ENCODE measurements around the gene TRUB1. TPM values are rescaled to one million over a fixed set of nuclear protein-coding genes. Genes with fewer than 3 reads are reported as not detected.
A peak's percentile ranks its signal among the peaks of the same experiment; 100 is the strongest.
"Not testable (repeated sequence)": the region's sequence is repeated elsewhere in the genome, so short reads cannot be mapped to it uniquely, and the experiment has no call there.

TRUB1 gene
- total and polyA plus RNA-seq, 5 donors, result 11.8 to 18.8 (median 15.4) TPM

DNA sequence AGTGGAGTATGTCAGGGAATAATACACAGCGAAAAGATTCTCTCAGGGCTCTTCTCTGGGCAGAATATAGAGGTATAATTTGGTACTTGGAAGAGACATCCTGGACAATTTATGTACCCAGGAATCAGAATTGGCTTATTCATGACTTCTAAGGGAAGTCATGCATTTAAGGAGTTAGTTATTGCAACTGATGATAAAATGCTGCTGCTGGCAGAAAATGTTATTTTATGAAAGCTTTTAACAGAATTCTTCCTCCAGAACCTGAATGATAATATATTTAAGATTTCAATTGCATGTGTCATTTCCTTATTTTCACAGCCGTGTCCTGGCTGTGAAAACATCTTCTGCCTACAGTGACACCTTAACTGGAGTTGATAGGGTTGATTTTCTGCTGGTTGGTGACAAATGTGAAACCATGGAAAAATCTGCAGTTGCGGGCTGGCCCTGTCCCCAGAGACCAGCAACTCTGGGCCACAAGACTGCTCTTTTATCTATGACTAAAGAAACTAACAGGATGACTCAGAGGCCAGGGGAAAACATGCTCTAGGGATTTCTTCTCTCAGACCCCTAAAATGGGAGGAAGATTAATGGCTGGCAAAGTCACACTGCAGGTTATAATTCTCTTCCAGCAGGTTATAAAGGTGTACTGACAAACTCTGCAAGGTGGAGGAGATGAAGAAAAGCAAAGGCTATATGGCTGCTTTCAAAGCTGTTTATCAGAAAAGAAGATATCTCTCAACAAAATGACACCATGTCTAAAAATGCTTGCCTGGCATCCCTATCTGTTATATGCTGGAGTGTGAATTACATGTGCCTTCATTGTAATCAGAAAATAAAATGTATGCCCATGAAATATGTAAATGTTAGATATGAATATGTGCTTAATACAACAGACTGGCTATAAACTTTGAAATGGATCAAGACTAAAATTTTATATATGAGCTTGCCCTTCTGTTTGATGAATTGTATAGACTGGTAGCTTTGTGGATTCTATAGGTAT, 12.1 kb upstream of the TRUB1 start:
- intact Hi-C loops (cut with DNase I), result no loop called here
- Histone ChIP-seq H3K4me1 (ENCODE audit: control insufficient read depth, insufficient read depth, low read length) (peaks cover 7% of the 10 kb centered on the region), H3K27me3 (ENCODE audit: control insufficient read depth, insufficient read depth) (no peaks in the 10 kb centered on the region), H3K27ac (ENCODE audit: low read length) (peak overlapping the region; percentile 19), H3K9me3 (ENCODE audit: control insufficient read depth, low read length) (no peaks in the 10 kb centered on the region), H3K4me3 (ENCODE audit: low read length) (no peak overlapping the region)
- DNase-seq (peak in 1 of 3 donors; percentile 23), ATAC-seq (peak in 1 of 2 donors; percentile 78)
- WGBS, result 34% methylated on average over 3 of the region's 3 CpGs

DNA sequence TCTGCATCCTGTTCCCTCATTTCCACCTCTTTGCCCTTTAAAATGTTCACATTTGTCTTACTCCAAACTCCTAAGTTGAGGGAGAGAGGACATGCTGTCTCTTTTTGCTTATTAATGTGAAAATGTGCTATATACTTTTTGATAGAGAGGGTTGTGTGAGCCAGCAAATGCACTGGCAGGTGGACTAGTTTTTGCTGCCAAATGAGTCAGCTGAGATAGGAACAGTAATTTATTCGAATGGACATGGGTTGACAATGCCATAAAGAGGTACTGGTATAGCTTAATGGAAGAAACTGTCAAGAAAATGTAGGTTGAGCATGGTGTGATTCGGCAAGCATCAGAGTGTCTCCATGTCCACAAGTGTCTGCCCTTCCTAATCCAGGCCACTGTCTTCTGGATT, 9.2 kb upstream of the TRUB1 start:
- Histone ChIP-seq H3K4me1 (ENCODE audit: control insufficient read depth, insufficient read depth, low read length) (peaks cover 5% of the 10 kb centered on the region), H3K27me3 (ENCODE audit: control insufficient read depth, insufficient read depth) (no peaks in the 10 kb centered on the region), H3K9me3 (ENCODE audit: control insufficient read depth, low read length) (no peaks in the 10 kb centered on the region), H3K4me3 (ENCODE audit: low read length) (no peak overlapping the region), H3K27ac (ENCODE audit: low read length) (no peak overlapping the region)
- 55% methylated on average over 2 of the region's 2 CpGs for WGBS
- DNase-seq (no peak), ATAC-seq (no peak)
- intact Hi-C loops (cut with DNase I), result no loop called here

- H3K4me1 ChIP-seq (ENCODE audit: control insufficient read depth, insufficient read depth, low read length), result peaks cover 5% of the 10 kb centered on the region
- no peaks in the 10 kb centered on the region for H3K9me3 ChIP-seq (ENCODE audit: control insufficient read depth, low read length)
- WGBS, result 89% methylated on average over 4 of the region's 4 CpGs
- intact Hi-C loops (cut with DNase I), result no loop called here
- no peak overlapping the region for H3K4me3 ChIP-seq (ENCODE audit: low read length)
- no peak for ATAC-seq
- no peaks in the 10 kb centered on the region for H3K27me3 ChIP-seq (ENCODE audit: control insufficient read depth, insufficient read depth)
- H3K27ac ChIP-seq (ENCODE audit: low read length), result no peak overlapping the region
- no peak for DNase-seq
Measured at GRCh38 chr10:114930320-114930719, 7.7 kb upstream of the TRUB1 start.

DNA sequence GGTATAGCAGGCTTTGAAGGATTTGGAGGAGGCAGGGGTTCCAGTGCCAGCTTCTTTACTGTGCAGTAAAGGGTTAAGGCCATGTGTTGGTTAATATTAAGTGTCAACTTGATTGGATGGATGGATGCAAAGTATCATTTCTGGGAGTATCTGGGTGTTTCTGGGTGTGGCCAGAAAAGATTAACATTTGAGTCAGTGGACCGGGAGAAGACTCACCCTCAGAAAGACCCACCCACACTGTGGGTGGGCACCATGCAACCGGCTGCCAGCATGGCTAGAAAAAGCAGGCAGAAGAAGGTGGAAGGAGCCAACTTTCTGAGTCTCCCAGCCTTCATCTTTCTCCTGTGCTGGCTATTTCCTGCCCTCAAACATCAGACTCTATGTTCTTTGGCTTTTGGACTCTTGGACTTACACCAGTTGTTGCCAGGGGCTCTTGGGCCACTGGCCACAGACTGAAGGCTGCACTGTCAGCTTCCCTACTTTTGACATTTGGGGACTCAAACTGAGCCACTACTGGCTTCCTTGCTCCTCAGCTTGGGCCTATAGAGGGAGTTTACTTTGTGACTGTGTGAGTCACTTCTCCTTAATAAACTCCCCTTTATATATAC, 6.8 kb upstream of the TRUB1 start:
- DNase-seq (no peak), ATAC-seq (no peak)
- peaks cover 2% of the 10 kb centered on the region for H3K4me1 ChIP-seq (ENCODE audit: control insufficient read depth, insufficient read depth, low read length)
- 74% methylated on average over 2 of the region's 2 CpGs for WGBS
- intact Hi-C loops (cut with DNase I), result no loop called here
- no peak overlapping the region for H3K4me3 ChIP-seq (ENCODE audit: low read length)
- no peaks in the 10 kb centered on the region for H3K9me3 ChIP-seq (ENCODE audit: control insufficient read depth, low read length)
- H3K27me3 ChIP-seq (ENCODE audit: control insufficient read depth, insufficient read depth), result no peaks in the 10 kb centered on the region
- no peak overlapping the region for H3K27ac ChIP-seq (ENCODE audit: low read length)

DNA sequence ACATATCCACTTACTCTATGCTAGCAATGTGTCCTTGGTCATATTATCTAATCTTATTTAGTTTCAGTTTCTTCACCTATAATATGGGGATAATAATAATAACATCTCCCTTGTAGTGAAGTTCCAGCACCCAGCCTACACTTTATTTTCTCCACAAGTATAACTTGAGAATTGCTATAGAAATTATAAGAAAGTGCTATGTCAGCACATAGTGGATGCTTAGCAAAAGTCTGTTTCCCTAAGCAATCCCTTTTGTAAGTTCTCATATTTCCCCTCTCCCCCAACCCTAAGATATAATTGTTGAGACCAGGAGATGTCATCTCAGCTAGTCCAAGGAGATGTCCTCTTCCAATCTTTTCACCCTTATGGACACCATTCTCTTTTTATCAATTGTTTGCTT, 5.8 kb upstream of the TRUB1 start:
- Histone ChIP-seq H3K4me3 (ENCODE audit: low read length) (no peak overlapping the region), H3K4me1 (ENCODE audit: control insufficient read depth, insufficient read depth, low read length) (peaks cover 2% of the 10 kb centered on the region), H3K9me3 (ENCODE audit: control insufficient read depth, low read length) (no peaks in the 10 kb centered on the region), H3K27ac (ENCODE audit: low read length) (no peak overlapping the region), H3K27me3 (ENCODE audit: control insufficient read depth, insufficient read depth) (no peaks in the 10 kb centered on the region)
- DNase-seq (no peak), ATAC-seq (no peak)
- intact Hi-C loops (cut with DNase I), result no loop called here

GRCh38 chr10:114932945-114933344, 5.0 kb upstream of the TRUB1 start:
- Histone ChIP-seq H3K4me1 (ENCODE audit: control insufficient read depth, insufficient read depth, low read length) (peaks cover 2% of the 10 kb centered on the region), H3K27ac (ENCODE audit: low read length) (no peak overlapping the region)
- intact Hi-C loops (cut with DNase I), result no loop called here

DNA sequence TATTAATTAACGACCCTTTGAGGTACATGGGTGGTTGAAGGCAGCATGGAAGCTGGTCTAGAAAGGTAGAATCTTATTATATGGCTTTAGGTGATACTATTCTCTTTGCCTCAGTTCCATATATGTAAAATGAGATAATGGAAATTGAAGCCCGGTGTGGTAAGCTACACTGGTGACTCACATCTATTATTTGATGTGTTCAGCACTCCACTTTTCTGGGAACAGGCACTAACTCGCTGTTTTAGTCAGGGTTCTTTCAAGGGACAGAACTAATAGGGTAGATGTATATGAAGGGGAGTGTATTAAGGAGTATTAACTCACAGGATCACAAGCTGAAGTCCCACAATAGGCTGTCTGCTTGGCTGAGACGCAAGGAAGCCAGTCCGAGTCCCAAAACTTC, 4.4 kb upstream of the TRUB1 start:
- H3K4me1 ChIP-seq (ENCODE audit: control insufficient read depth, insufficient read depth, low read length), result peaks cover 2% of the 10 kb centered on the region
- H3K4me3 ChIP-seq (ENCODE audit: low read length), result no peak overlapping the region
- no peak overlapping the region for H3K27ac ChIP-seq (ENCODE audit: low read length)
- H3K9me3 ChIP-seq (ENCODE audit: control insufficient read depth, low read length), result no peaks in the 10 kb centered on the region
- 75% methylated on average over 5 of the region's 5 CpGs for WGBS
- intact Hi-C loops (cut with DNase I), result no loop called here
- no peaks in the 10 kb centered on the region for H3K27me3 ChIP-seq (ENCODE audit: control insufficient read depth, insufficient read depth)
- ATAC-seq, result no peak
- no peak for DNase-seq

More at GRCh38 chr10:114932945-114933344, 5.0 kb upstream of the TRUB1 start:
- H3K4me3 ChIP-seq (ENCODE audit: low read length), result no peak overlapping the region
- no peaks in the 10 kb centered on the region for H3K27me3 ChIP-seq (ENCODE audit: control insufficient read depth, insufficient read depth)
- ATAC-seq (no peak), DNase-seq (no peak)
- 74% methylated on average over 2 of the region's 2 CpGs for WGBS
- no peaks in the 10 kb centered on the region for H3K9me3 ChIP-seq (ENCODE audit: control insufficient read depth, low read length)

- H3K27ac ChIP-seq (ENCODE audit: low read length); H3K4me3 ChIP-seq (ENCODE audit: low read length); DNase-seq; ATAC-seq; H3K27me3 ChIP-seq (ENCODE audit: control insufficient read depth, insufficient read depth); intact Hi-C loops (cut with DNase I); H3K4me1 ChIP-seq (ENCODE audit: control insufficient read depth, insufficient read depth, low read length); H3K9me3 ChIP-seq (ENCODE audit: control insufficient read depth, low read length): not testable (repeated sequence)
- WGBS, result 68% methylated on average over 3 of the region's 3 CpGs
Measured at GRCh38 chr10:114933995-114934394, 4.0 kb upstream of the TRUB1 start.

- ATAC-seq (no peak), DNase-seq (no peak)
- 15% methylated on average over 5 of the region's 5 CpGs for WGBS
- peak overlapping the region; percentile 92 for H3K4me3 ChIP-seq (ENCODE audit: low read length)
- peaks cover 3% of the 10 kb centered on the region for H3K4me1 ChIP-seq (ENCODE audit: control insufficient read depth, insufficient read depth, low read length)
- no peaks in the 10 kb centered on the region for H3K27me3 ChIP-seq (ENCODE audit: control insufficient read depth, insufficient read depth)
- intact Hi-C loops (cut with DNase I), result no loop called here
- H3K9me3 ChIP-seq (ENCODE audit: control insufficient read depth, low read length), result no peaks in the 10 kb centered on the region
- H3K27ac ChIP-seq (ENCODE audit: low read length), result peak overlapping the region; percentile 95
Measured at GRCh38 chr10:114938856-114939193, 830 bp downstream of the TRUB1 start.

GRCh38 chr10:114940735-114941134, 2.7 kb downstream of the TRUB1 start:
- intact Hi-C loops (cut with DNase I), result loop anchor here in 1 of 4 donors (10.0 kb wide), 1 partner anchor 806 kb away; no protein-coding TSS in a partner anchor
- DNase-seq (no peak), ATAC-seq (no peak)
- Histone ChIP-seq H3K9me3 (ENCODE audit: control insufficient read depth, low read length) (no peaks in the 10 kb centered on the region), H3K4me1 (ENCODE audit: control insufficient read depth, insufficient read depth, low read length) (peaks cover 3% of the 10 kb centered on the region), H3K27me3 (ENCODE audit: control insufficient read depth, insufficient read depth) (no peaks in the 10 kb centered on the region), H3K4me3 (ENCODE audit: low read length) (no peak overlapping the region), H3K27ac (ENCODE audit: low read length) (no peak overlapping the region)
- WGBS, result 44% methylated on average over 4 of the region's 4 CpGs

GRCh38 chr10:114943000-114943399, 5.0 kb downstream of the TRUB1 start:
- intact Hi-C loops (cut with DNase I), result loop anchor here in 1 of 4 donors (10.0 kb wide), 1 partner anchor 808 kb away; no protein-coding TSS in a partner anchor
- H3K27me3 ChIP-seq (ENCODE audit: control insufficient read depth, insufficient read depth), result no peaks in the 10 kb centered on the region
- DNase-seq (peak in 1 of 3 donors; percentile 64), ATAC-seq (peak; percentile 29 to 55)
- WGBS, result 71% methylated on average over 5 of the region's 5 CpGs
- no peaks in the 10 kb centered on the region for H3K9me3 ChIP-seq (ENCODE audit: control insufficient read depth, low read length)
- H3K27ac ChIP-seq (ENCODE audit: low read length), result peak overlapping the region; percentile 50
- H3K4me1 ChIP-seq (ENCODE audit: control insufficient read depth, insufficient read depth, low read length), result peaks cover 3% of the 10 kb centered on the region
- no peak overlapping the region for H3K4me3 ChIP-seq (ENCODE audit: low read length)
